Smooth muscle cell (in vitro differentiated cells): ENCODE measurements around the gene CEP120. TPM values are rescaled to one million over a fixed set of nuclear protein-coding genes. Genes with fewer than 3 reads are reported as not detected.

Experiments used
- DNase-seq: peaks from one replicate; lab custom pipeline; 2025; ENCODE audit not compliant: unreplicated experiment; lab: John Stamatoyannopoulos, UW
- H2AFZ ChIP-seq: fragments of 200-600 bp; sonication (generic); 2 replicates; pipeline ENCODE4 v1.6.0; 2016; ENCODE audit warnings: antibody characterized with exemption, low read depth, mild to moderate bottlenecking
- H3F3A ChIP-seq: fragments of 200-600 bp; sonication (generic); 2 replicates; pipeline ENCODE4 v1.6.0; 2017; ENCODE audit warnings: antibody characterized with exemption, low read depth
- H3K27ac ChIP-seq: fragments of 200-600 bp; sonication (generic); 2 replicates; pipeline ENCODE4 v1.5.1; 2016; ENCODE audit warnings: low read depth, mild to moderate bottlenecking
- H3K27me3 ChIP-seq: fragments of 200-600 bp; sonication (generic); 2 replicates; pipeline ENCODE4 v1.6.1; 2016; ENCODE audit warnings: low read depth, mild to moderate bottlenecking
- H3K36me3 ChIP-seq: fragments of 200-600 bp; sonication (generic); 2 replicates; pipeline ENCODE4 v1.5.1; 2016; ENCODE audit warnings: low read depth
- H3K4me1 ChIP-seq: fragments of 200-600 bp; sonication (generic); 2 replicates; pipeline ENCODE4 v1.5.1; 2016; ENCODE audit warnings: low read depth
- H3K4me2 ChIP-seq: fragments of 200-600 bp; sonication (generic); 2 replicates; pipeline ENCODE4 v1.6.0; 2016; ENCODE audit warnings: mild to moderate bottlenecking
- H3K4me3 ChIP-seq: fragments of 200-600 bp; sonication (generic); 2 replicates; pipeline ENCODE4 v1.5.1; 2016; ENCODE audit warnings: mild to moderate bottlenecking
- H3K79me2 ChIP-seq: fragments of 200-600 bp; sonication (generic); 2 replicates; pipeline ENCODE4 v1.6.0; 2016; ENCODE audit warnings: low read depth, mild to moderate bottlenecking
- H3K9ac ChIP-seq: fragments of 200-600 bp; sonication (generic); 2 replicates; pipeline ENCODE4 v1.6.0; 2016; ENCODE audit warnings: low read depth
- H3K9me3 ChIP-seq: fragments of 200-600 bp; sonication (generic); replicated peaks from 2 replicates; pipeline ENCODE4 v1.5.1; 2016; ENCODE audit warnings: low read depth
- H4K20me1 ChIP-seq: fragments of 200-600 bp; sonication (generic); 2 replicates; pipeline ENCODE4 v1.6.0; 2016; ENCODE audit warnings: low read depth
- CTCF ChIP-seq: fragments of 200-600 bp; sonication (generic); IDR thresholded peaks from 2 replicates; pipeline ENCODE4 v1.5.1; 2017; ENCODE audit warnings: borderline replicate concordance, mild to moderate bottlenecking, antibody characterized with exemption; ENCODE audit not compliant: insufficient read depth, poor library complexity, severe bottlenecking
- WGBS: methylation state at CpG from one replicate; pipeline ENCODE4 v1.1.7; 2016; ENCODE audit warnings: low lambda C conversion rate; 5-methylcytosine and 5-hydroxymethylcytosine counted together
- polyA plus RNA-seq: library from polyadenylated mRNA; unstranded; fragments of >200 nt; fragmentation: Nextera tagmentation; extraction: Ambion mirVana; gene quantifications from 2 replicates; pipeline ENCODE4 v1.2.1, GENCODE V29; 2016
- total RNA-seq: library from RNA; depleted of rRNA; stranded (reverse); fragments of >200 nt; gene quantifications from 2 replicates; pipeline ENCODE4 v1.2.3, GENCODE V29; 2014

Gene CEP120
- total and polyA plus RNA-seq, 2 experiments from 2014 or later: 6.5 to 30.2 TPM

- H4K20me1 ChIP-seq: no peaks in the 10 kb centered on the region
- no peak for TF ChIP-seq CTCF
Observed at GRCh38 chr5:123450640-123451039, 27.4 kb upstream of the CEP120 start.

GRCh38 chr5:123450114-123450513 lies 26.9 kb upstream of the CEP120 start:
- TF ChIP-seq CTCF: no peak
- Histone ChIP-seq H3K4me3 (no peak overlapping the region), H4K20me1 (no peaks in the 10 kb centered on the region), H3K79me2 (no peaks in the 10 kb centered on the region), H3K4me1 (no peaks in the 10 kb centered on the region), H3K27ac (no peak overlapping the region), H3K36me3 (no peaks in the 10 kb centered on the region), H3K9ac (no peak overlapping the region), H3F3A (no peaks in the 10 kb centered on the region), H3K4me2 (no peak overlapping the region), H3K9me3 (no peaks in the 10 kb centered on the region), H3K27me3 (peaks cover 6% of the 10 kb centered on the region), H2AFZ (no peak overlapping the region)
- 61% methylated on average over 1 of the region's 1 CpG for WGBS
- no peak for DNase-seq

More at GRCh38 chr5:123450640-123451039, 27.4 kb upstream of the CEP120 start:
- no peak overlapping the region for H3K4me3 ChIP-seq
- H3K9me3 ChIP-seq: no peaks in the 10 kb centered on the region
- DNase-seq: no peak
- no peaks in the 10 kb centered on the region for H3K4me1 ChIP-seq
- H2AFZ ChIP-seq: peak overlapping the region; percentile 20
- H3K27ac ChIP-seq: no peak overlapping the region
- H3K4me2 ChIP-seq: no peak overlapping the region
- H3K9ac ChIP-seq: no peak overlapping the region
- H3K79me2 ChIP-seq: no peaks in the 10 kb centered on the region
- no peaks in the 10 kb centered on the region for H3K36me3 ChIP-seq
- H3K27me3 ChIP-seq: peaks cover 3% of the 10 kb centered on the region
- no peaks in the 10 kb centered on the region for H3F3A ChIP-seq

- Histone ChIP-seq H2AFZ (no peak overlapping the region), H3K36me3 (no peaks in the 10 kb centered on the region)
- no peak for TF ChIP-seq CTCF
Observed at GRCh38 chr5:123449424-123449974, 26.3 kb upstream of the CEP120 start.

GRCh38 chr5:123448743-123449142 lies 25.5 kb upstream of the CEP120 start:
- Histone ChIP-seq H3K9ac (no peak overlapping the region), H3K4me1 (no peaks in the 10 kb centered on the region), H3F3A (no peaks in the 10 kb centered on the region), H3K4me3 (no peak overlapping the region), H2AFZ (no peak overlapping the region), H3K36me3 (no peaks in the 10 kb centered on the region), H3K9me3 (no peaks in the 10 kb centered on the region), H4K20me1 (no peaks in the 10 kb centered on the region), H3K27ac (no peak overlapping the region), H3K4me2 (no peak overlapping the region), H3K79me2 (no peaks in the 10 kb centered on the region), H3K27me3 (peaks cover 9% of the 10 kb centered on the region)
- no peak for TF ChIP-seq CTCF
- WGBS: 86% methylated on average over 6 of the region's 6 CpGs
- DNase-seq: no peak

More at GRCh38 chr5:123449424-123449974, 26.3 kb upstream of the CEP120 start:
- Histone ChIP-seq H3K4me1 (no peaks in the 10 kb centered on the region), H3K27ac (no peak overlapping the region), H3K9ac (no peak overlapping the region), H3K27me3 (peaks cover 9% of the 10 kb centered on the region), H3K79me2 (no peaks in the 10 kb centered on the region), H3F3A (no peaks in the 10 kb centered on the region), H3K9me3 (no peaks in the 10 kb centered on the region), H4K20me1 (no peaks in the 10 kb centered on the region), H3K4me3 (no peak overlapping the region), H3K4me2 (no peak overlapping the region)
- WGBS: 91% methylated on average over 2 of the region's 2 CpGs
- no peak for DNase-seq
